ENCODE results near the gene NACC1. TPM values are rescaled to one million over a fixed set of nuclear protein-coding genes. Genes with fewer than 3 reads are reported as not detected.

The NACC1 gene
- total and polyA plus RNA-seq, 2 of the 8 experiments (the other 6 are each of a cell fraction or from before 2014, with no cell fraction given): 234 to 301 TPM

- WGBS, 2 experiments (ENCODE audit: extremely low coverage in 1 of 2, insufficient coverage in 1 of 2, insufficient read length in 1 of 2, insufficient replicate concordance in 2 of 2, low coverage in 1 of 2, low lambda C conversion rate in 2 of 2, missing lambda C conversion rate in 1 of 2): 89% methylated on average over 3 of the region's 3 CpGs; no CpG with 5 or more reads in 1 of the 2 experiments
- no peaks in the 10 kb centered on the region for H3K4me1 ChIP-seq (replicated peaks in 1 of 4; ENCODE audit: control insufficient read depth in 3 of 4, insufficient read depth in 4 of 4, low read length in 3 of 4)
- no peak for TF ChIP-seq SAP30 (IDR thresholded peaks at IDR 0.05; ENCODE audit: insufficient read depth, insufficient replicate concordance, low read length)
Observed at GRCh38 chr19:13130886-13131490, 12.9 kb downstream of the NACC1 start.

More at GRCh38 chr19:13130886-13131490, 12.9 kb downstream of the NACC1 start:
- ChIA-PET CTCF (ENCODE audit: partially characterized antibody) (interaction anchor here (0.6 to 3.2 kb wide), 7 partner anchors 11 to 1694 kb away, joined by 3 to 8 read pairs (median 3); no protein-coding TSS in a partner anchor), POLR2A (ENCODE audit: partially characterized antibody) (interaction anchor here (1.0 to 14.8 kb wide), 9 partner anchors 11 to 178 kb away, joined by 3 to 228 read pairs (median 5); partner anchors contain the start of genes IER2, NACC1, STX10 and TRMT1)
- Histone ChIP-seq H3K23ac (ENCODE audit: insufficient read length) (no peak overlapping the region), H3K56ac (replicated peaks; ENCODE audit: insufficient read length, low read depth, low read length) (no peak overlapping the region), H3K18ac (ENCODE audit: extremely low read depth, low read length) (no peak overlapping the region), H3K27me3 (replicated peaks in 1 of 4; ENCODE audit: control insufficient read depth in 3 of 4, extremely low read depth in 1 of 4, insufficient read depth in 3 of 4, low read length in 3 of 4) (no peaks in the 10 kb centered on the region), H2BK15ac (ENCODE audit: low read length) (no peak overlapping the region), H4K91ac (replicated peaks; ENCODE audit: insufficient read length, low read length) (no peak overlapping the region), H2BK12ac (ENCODE audit: low read depth, low read length) (no peak overlapping the region), H2BK120ac (replicated peaks; ENCODE audit: low read depth, low read length) (no peak overlapping the region), H2BK5ac (ENCODE audit: low read depth, low read length) (no peak overlapping the region), H3K23me2 (ENCODE audit: low read depth, low read length) (no peaks in the 10 kb centered on the region), H3K79me1 (ENCODE audit: low read depth, low read length) (peaks cover 35% of the 10 kb centered on the region), H3K14ac (ENCODE audit: insufficient read length) (no peak overlapping the region), H4K5ac (ENCODE audit: insufficient read length, low read depth, low read length) (no peak overlapping the region), H4K20me1 (replicated peaks in 1 of 2; ENCODE audit: control insufficient read depth in 1 of 2, insufficient read depth in 2 of 2, low read length in 2 of 2) (peaks cover 44 to 63% of the 10 kb centered on the region in 2 experiments), H3K9ac (replicated peaks in 1 of 4; ENCODE audit: extremely low read depth in 1 of 4, low read depth in 3 of 4, low read length in 3 of 4) (no peak overlapping the region), H3K4ac (replicated peaks; ENCODE audit: insufficient read length, low read depth, low read length) (no peak overlapping the region), H3K79me2 (ENCODE audit: control insufficient read depth in 1 of 2, insufficient read depth in 2 of 2, low read length in 2 of 2) (peaks cover 22 to 88% of the 10 kb centered on the region in 2 experiments), H3K4me3 (ENCODE audit: extremely low read depth in 1 of 4, insufficient read depth in 2 of 4, low read depth in 3 of 4, low read length in 4 of 4) (no peak overlapping the region), H2AFZ (ENCODE audit: low read length) (no peak overlapping the region), H3K4me2 (ENCODE audit: insufficient read depth in 1 of 2, low read depth in 2 of 2, low read length in 2 of 2) (no peak overlapping the region), H3K36me3 (ENCODE audit: control insufficient read depth in 2 of 4, insufficient read depth in 4 of 4, low read length in 3 of 4) (peaks cover 0 to 26% (median 16%) of the 10 kb centered on the region in 4 experiments), H3K27ac (ENCODE audit: low read depth, low read length) (no peak overlapping the region), H4K8ac (ENCODE audit: extremely low read depth, insufficient read depth, low read length) (no peak overlapping the region), H2AK5ac (ENCODE audit: low read depth, low read length) (no peak overlapping the region), H2BK20ac (ENCODE audit: low read length) (no peak overlapping the region), H3K9me3 (ENCODE audit: insufficient read depth in 2 of 2, low read depth in 1 of 2, low read length in 1 of 2) (no peaks in the 10 kb centered on the region)
- no peak for DNase-seq (ENCODE audit: low read depth in 1 of 2, low spot score in 2 of 2)
- FAIRE-seq: no peak

Measured in H1 (cell line).